Right cardiac atrium (tissue), 5 donors: ENCODE measurements around the gene PIP4K2C. TPM values are rescaled to one million over a fixed set of nuclear protein-coding genes. Genes with fewer than 3 reads are reported as not detected.
"Not testable (repeated sequence)": the region's sequence is repeated elsewhere in the genome, so short reads cannot be mapped to it uniquely, and the experiment has no call there.

Source experiments
- ATAC-seq, 2 donors: fragments of 200-7000 bp; cut with Tn5 transposase; one replicate each; pipeline versions ENCODE4 v1.8.0 to v1.9.1; 2020; ENCODE audit warnings: moderate library complexity in 2 of 2, mild to moderate bottlenecking in 1 of 2
- DNase-seq, 3 donors: peaks; one replicate each; pipeline ENCODE4 v3.0.0-alpha.2; 2020
- H3K27ac ChIP-seq: one replicate; pipeline ENCODE4 v1.5.1; 2013; ENCODE audit warnings: mild to moderate bottlenecking, low read length, control low read depth, moderate library complexity
- H3K27me3 ChIP-seq: one replicate; pipeline ENCODE4 v1.6.1; 2013; ENCODE audit not compliant: control insufficient read depth, insufficient read depth
- H3K4me1 ChIP-seq: one replicate; pipeline ENCODE4 v1.6.1; 2013; ENCODE audit warnings: low read length; ENCODE audit not compliant: control insufficient read depth, insufficient read depth
- H3K4me3 ChIP-seq: one replicate; pipeline ENCODE4 v1.5.1; 2013; ENCODE audit warnings: low read length, control low read depth
- H3K9me3 ChIP-seq: one replicate; pipeline ENCODE4 v1.6.1; 2013; ENCODE audit warnings: low read length; ENCODE audit not compliant: control insufficient read depth
- WGBS: extraction: QIAGEN DNeasy Blood & Tissue Kit; methylation state at CpG from one replicate; pipeline ENCODE4 v1.1.7; 2013; 5-methylcytosine and 5-hydroxymethylcytosine counted together
- intact Hi-C, 4 donors: fragments of 100-400 bp; cut with DNase I; formaldehyde crosslinking; loops; one replicate each; pipeline versions ENCODE4 v1.11.0 to v1.14.0; 2022 to 2023
- polyA plus RNA-seq: library from polyadenylated mRNA; stranded (reverse); fragments of 200-250 nt; gene quantifications from one replicate; pipeline ENCODE4 v1.2.3, GENCODE V29; 2013
- total RNA-seq, 4 donors: library from RNA; stranded (reverse); fragmentation: NEBNext Ultra II Directional; extraction: Animal tissue kit (Norgen Biotek cat#: 25700); gene quantifications; one replicate each; pipeline ENCODE4 v1.2.1, GENCODE V29; 2021
- donor health status: healthy with polysubstance abuse.
- donor health status: DM: no; HTN: yes; CAD: no.
- donor health status: DM: no; HTN: no; CAD: no.
- donor health status: DM: no; HTN: yes; CAD: no; lungs with severe emphysema.
- donor health status: DM: yes; HTN: yes; CAD: no.

The PIP4K2C gene
- total and polyA plus RNA-seq, 5 donors = 8.7 to 17.1 (median 15.1) TPM

DNA sequence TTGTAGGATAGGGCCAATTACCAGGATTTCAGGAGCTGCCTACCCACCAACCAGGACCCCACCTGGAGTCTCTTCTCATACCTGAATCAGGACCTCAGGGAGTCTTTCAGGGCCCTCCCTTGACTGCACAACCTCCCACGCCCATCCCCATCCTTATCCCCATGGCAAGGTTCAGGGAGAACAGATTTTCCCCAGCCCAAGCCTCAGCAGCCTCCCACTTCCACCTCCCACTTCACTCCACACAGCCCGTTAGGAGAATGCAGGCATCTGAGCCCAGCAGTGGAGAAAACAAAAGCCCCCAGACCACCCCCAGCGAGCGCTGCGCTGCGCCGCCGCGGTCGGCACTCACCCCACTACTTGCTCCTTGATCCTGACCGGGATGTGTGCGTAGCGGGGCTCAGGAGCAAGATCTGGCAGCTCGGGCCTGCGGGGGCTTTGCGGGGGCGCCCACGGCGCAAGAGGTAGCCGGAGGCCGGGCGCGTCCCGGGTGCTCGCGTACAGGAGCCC is 40.6 kb downstream of the PIP4K2C start:
- Histone ChIP-seq H3K27ac (no peak overlapping the region), H3K4me3 (peak overlapping the region; percentile 50)
- intact Hi-C loops = no loop called here

GRCh38 chr12:57632073-57632957 is 41.3 kb downstream of the PIP4K2C start:
- 1% methylated on average over 67 of the region's 67 CpGs for WGBS
- Histone ChIP-seq H3K9me3 (no peaks in the 10 kb centered on the region), H3K4me1 (no peaks in the 10 kb centered on the region)

More for the DNA sequence above, 40.6 kb downstream of the PIP4K2C start:
- 12% methylated on average over 26 of the region's 26 CpGs for WGBS
- no peak for ATAC-seq
- peak in 1 of 3 donors; percentile 46 for DNase-seq
- Histone ChIP-seq H3K4me1 (no peaks in the 10 kb centered on the region), H3K27me3 (no peaks in the 10 kb centered on the region), H3K9me3 (no peaks in the 10 kb centered on the region)

DNA sequence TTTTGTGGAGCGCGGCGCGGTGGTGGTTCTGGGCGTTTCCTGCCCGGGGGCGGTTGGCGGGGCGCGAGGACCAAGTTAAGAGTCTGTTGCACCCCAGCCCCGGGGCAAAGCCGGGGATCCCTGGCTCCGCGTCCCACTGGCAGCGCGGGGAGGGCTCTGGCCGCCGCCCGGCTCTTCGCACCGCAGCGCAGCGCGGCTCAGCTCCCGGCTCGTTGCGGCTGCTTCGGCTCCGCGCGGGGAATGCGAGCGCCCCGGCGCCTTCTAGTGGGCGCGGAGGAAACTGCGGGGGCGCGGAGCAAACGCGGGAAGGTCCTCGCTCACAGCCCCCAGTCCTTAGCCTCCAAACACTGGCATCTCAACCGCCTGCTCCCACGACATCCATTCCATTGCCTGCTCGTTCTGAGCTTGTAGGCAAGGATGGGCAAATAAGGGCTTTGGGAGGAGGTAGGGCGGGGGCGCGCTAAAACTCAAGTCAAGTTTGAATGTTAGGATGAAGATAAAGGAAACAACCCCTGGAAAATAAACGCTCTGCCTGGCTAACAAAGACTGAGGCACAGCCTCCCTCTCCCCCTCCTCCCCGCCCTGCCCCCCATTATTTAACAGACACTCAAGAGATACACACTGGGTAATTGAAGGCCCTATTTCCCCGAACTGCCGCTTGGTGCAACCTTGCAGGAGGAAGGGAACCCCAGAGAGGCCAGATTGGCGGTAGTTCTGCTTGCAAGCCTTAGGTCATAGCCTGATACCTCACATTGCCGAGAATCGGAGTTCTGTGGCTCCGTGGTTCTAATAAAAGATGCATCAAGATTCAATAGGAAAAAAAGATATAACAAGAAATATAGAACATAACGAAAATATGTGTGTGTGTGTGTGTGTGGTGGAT is 42.2 kb downstream of the PIP4K2C start, which contains the start of gene B4GALNT1:
TSS of gene B4GALNT1 (minus strand) at position 244 of the 883 bp plus-strand sequence. CDS start 1,069 bp downstream, outside the sequence.
- DNase-seq (peak; percentile 55 to 85 (median 81)), ATAC-seq (peak; percentile 88 to 89)
- peak within 1 kb of the TSS; percentile 50 for H3K4me3 ChIP-seq
- no peaks in the 10 kb centered on the region for H3K4me1 ChIP-seq
- intact Hi-C loops = no loop called here
- 3% methylated on average over 58 of the region's 58 CpGs for WGBS
- H3K27me3 ChIP-seq = no peaks in the 10 kb centered on the region
- no peak within 1 kb of the TSS for H3K27ac ChIP-seq
- H3K9me3 ChIP-seq = no peaks in the 10 kb centered on the region

More at GRCh38 chr12:57632073-57632957, 41.3 kb downstream of the PIP4K2C start:
- Histone ChIP-seq H3K27me3 (no peaks in the 10 kb centered on the region), H3K27ac (no peak overlapping the region), H3K4me3 (peak overlapping the region; percentile 50)
- peak in 2 of 3 donors; percentile 59 to 60 for DNase-seq
- ATAC-seq = peak; percentile 34 to 57
- intact Hi-C loops = no loop called here

DNA sequence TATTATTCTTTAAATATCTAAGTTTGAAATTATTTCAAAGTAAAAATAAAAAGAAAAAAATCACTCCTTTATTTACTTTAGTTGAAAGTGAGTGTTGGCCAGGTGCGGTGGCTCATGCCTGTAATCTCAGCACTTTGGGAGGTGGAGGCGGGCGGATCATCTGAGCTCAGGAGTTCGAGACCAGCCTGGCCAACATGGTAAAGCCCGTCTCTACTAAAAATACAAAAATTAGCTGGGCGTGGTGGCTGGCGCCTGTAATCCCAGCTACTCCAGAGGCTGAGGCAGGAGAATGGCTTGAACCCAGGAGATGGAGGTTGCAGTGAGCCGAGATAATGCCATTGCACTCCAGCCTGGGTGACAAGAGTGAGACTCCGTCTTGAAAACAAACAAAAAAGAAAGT is 45.7 kb downstream of the PIP4K2C start:
- H3K9me3 ChIP-seq, H3K4me3 ChIP-seq, intact Hi-C loops, H3K27me3 ChIP-seq, H3K27ac ChIP-seq, DNase-seq, ATAC-seq, H3K4me1 ChIP-seq: not testable (repeated sequence)
- 81% methylated on average over 9 of the region's 9 CpGs for WGBS

GRCh38 chr12:57637364-57637763 is 46.4 kb downstream of the PIP4K2C start:
- intact Hi-C loops = no loop called here
- H3K27me3 ChIP-seq = no peaks in the 10 kb centered on the region
- 70% methylated on average over 3 of the region's 3 CpGs for WGBS
- no peaks in the 10 kb centered on the region for H3K4me1 ChIP-seq
- no peaks in the 10 kb centered on the region for H3K9me3 ChIP-seq
- H3K4me3 ChIP-seq = no peak overlapping the region
- ATAC-seq (no peak), DNase-seq (no peak)
- H3K27ac ChIP-seq = no peak overlapping the region

DNA sequence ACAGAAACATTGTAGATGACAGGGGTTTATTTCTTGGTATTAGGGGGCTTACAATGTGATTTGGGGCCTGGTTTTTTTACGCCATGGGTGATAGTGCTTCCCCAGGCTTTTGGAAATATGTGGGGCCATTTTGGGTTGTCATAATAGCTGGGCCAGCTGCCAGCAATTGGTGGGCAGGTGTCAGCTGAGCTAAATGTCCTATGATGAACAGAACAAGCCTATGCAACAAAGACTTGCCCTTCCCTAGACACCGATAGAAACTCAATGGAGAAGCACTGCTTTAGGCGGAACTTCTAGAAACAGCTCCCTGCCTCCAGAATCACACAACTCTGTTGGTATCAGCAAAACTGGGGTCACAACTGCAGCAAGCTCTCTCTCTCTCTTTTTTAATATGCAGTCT is 47.1 kb downstream of the PIP4K2C start:
- Histone ChIP-seq H3K4me3 (no peak overlapping the region), H3K27me3 (no peaks in the 10 kb centered on the region), H3K27ac (no peak overlapping the region), H3K9me3 (no peaks in the 10 kb centered on the region), H3K4me1 (no peaks in the 10 kb centered on the region)
- DNase-seq = no peak
- no peak for ATAC-seq
- intact Hi-C loops = no loop called here
- 93% methylated on average over 3 of the region's 3 CpGs for WGBS

GRCh38 chr12:57640175-57641042 is 49.4 kb downstream of the PIP4K2C start:
- no peak for ATAC-seq
- Histone ChIP-seq H3K9me3 (no peaks in the 10 kb centered on the region), H3K27ac (no peak overlapping the region), H3K27me3 (no peaks in the 10 kb centered on the region), H3K4me1 (no peaks in the 10 kb centered on the region), H3K4me3 (no peak overlapping the region)
- 60% methylated on average over 7 of the region's 7 CpGs for WGBS
- intact Hi-C loops = no loop called here
- DNase-seq = no peak

DNA sequence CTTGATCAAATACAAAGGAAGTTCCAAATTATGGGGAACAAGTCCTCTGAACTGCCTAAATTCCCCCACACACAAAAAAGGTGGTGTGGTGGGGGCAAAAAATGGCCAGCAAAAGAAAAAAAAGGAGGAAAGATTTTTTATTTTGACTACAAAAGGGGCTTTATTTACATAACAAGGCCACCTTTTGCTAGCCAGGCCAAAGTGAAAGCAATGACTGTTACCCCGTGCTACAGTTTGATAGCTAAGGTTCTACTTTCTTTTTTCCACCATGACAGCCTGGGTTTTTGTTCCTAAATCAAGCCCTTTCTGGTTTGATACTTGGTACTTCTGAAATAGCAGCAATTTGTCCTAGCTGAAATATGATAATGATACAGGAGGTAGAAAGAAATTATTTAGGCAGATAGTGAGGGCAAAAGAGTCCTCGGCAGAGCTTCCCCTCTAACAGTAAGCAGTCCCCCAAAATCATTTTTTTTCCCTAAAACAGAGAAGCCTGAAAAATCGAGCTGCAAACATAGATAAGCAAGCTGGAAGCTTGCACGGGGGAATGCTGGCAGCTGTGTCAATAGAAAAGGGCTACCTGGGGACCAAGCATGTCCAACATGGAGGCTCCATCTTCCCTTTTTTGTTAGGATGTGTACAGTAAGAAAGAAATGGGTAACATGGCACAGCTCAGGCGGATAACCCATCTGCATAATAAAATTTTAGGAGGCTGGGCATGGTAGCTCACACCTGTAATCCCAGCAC is 50.9 kb downstream of the PIP4K2C start:
- 44% methylated on average over 5 of the region's 5 CpGs for WGBS
- no peaks in the 10 kb centered on the region for H3K27me3 ChIP-seq
- no peaks in the 10 kb centered on the region for H3K4me1 ChIP-seq
- H3K27ac ChIP-seq = no peak overlapping the region
- intact Hi-C loops = no loop called here
- ATAC-seq (no peak), DNase-seq (no peak)
- H3K9me3 ChIP-seq = no peaks in the 10 kb centered on the region
- no peak overlapping the region for H3K4me3 ChIP-seq

DNA sequence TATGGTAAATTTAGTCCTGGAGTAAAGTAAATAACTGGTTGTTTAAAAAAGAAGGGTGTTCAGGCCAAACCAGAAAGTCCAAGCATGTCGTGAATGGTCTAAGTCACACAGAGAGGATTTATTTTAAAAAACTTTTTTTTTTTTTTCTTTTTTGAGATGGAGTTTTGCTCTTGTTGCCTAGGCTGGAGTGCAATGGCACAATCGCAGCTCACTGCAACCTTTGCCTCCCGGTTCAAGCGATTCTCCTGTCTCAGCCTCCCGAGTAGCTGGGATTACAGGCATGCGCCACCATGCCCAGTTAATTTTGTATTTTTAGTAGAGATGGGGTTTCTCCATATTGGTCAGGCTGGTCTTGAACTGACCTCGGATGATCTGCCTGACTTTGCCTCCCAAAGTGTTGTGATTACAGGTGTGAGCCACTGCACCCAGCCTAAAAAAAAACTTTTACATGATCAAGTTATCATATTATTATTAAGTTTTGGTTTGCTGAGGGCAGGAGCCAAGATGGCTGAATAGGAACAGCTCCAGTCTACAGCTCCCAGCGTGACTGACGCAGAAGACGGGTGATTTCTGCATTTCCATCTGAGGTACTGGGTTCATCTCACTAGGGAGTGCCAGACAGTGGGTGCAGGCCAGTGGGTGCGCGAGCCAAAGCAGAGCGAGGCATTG is 55.1 kb downstream of the PIP4K2C start:
- intact Hi-C loops, H3K27me3 ChIP-seq, H3K4me1 ChIP-seq, H3K27ac ChIP-seq, H3K4me3 ChIP-seq, H3K9me3 ChIP-seq, DNase-seq, ATAC-seq: not testable (repeated sequence)
- 66% methylated on average over 11 of the region's 13 CpGs for WGBS
